GM23338 (cell line): ENCODE results near the gene CEACAM7. TPM values are rescaled to one million over a fixed set of nuclear protein-coding genes. Genes with fewer than 3 reads are reported as not detected.

Experiments
- ATAC-seq: fragments of 200-7000 bp; cut with Tn5 transposase; 3 replicates; pipeline ENCODE4 v1.9.1; 2020
- DNase-seq: peaks from one replicate; pipeline ENCODE4 v3.0.0-alpha.2; 2015; ENCODE audit warnings: low spot score
- H2AFZ ChIP-seq: fragments of 200-600 bp; sonication (generic); 2 replicates; pipeline ENCODE4 v1.8.0; 2016; ENCODE audit warnings: antibody characterized with exemption, mild to moderate bottlenecking, moderate library complexity
- H3F3A ChIP-seq: fragments of 200-600 bp; sonication (generic); replicated peaks from 2 replicates; pipeline ENCODE4 v1.8.0; 2017; ENCODE audit warnings: antibody characterized with exemption, mixed run types, low read depth
- H3K27ac ChIP-seq: fragments of 200-600 bp; sonication (generic); 2 replicates; pipeline ENCODE4 v1.6.1; 2016; ENCODE audit warnings: low read depth
- H3K27me3 ChIP-seq: fragments of 200-600 bp; sonication (generic); 2 replicates; pipeline ENCODE4 v1.8.0; 2016; ENCODE audit warnings: mild to moderate bottlenecking, mixed run types, moderate library complexity; ENCODE audit not compliant: insufficient read depth
- H3K36me3 ChIP-seq: fragments of 200-600 bp; sonication (generic); 2 replicates; pipeline ENCODE4 v1.8.0; 2016; ENCODE audit warnings: mild to moderate bottlenecking; ENCODE audit not compliant: insufficient read depth
- H3K4me1 ChIP-seq: fragments of 200-600 bp; sonication (generic); 2 replicates; pipeline ENCODE4 v1.8.0; 2016; ENCODE audit warnings: mild to moderate bottlenecking, moderate library complexity; ENCODE audit not compliant: insufficient read depth
- H3K4me2 ChIP-seq: fragments of 200-600 bp; sonication (generic); 2 replicates; pipeline ENCODE4 v1.7.1; 2017; ENCODE audit warnings: mixed run types
- H3K4me3 ChIP-seq: fragments of 200-600 bp; sonication (generic); 2 replicates; pipeline ENCODE4 v1.6.1; 2016; ENCODE audit warnings: mixed run types
- H3K79me2 ChIP-seq: fragments of 200-600 bp; sonication (generic); replicated peaks from 2 replicates; pipeline ENCODE4 v1.8.0; 2017; ENCODE audit warnings: mild to moderate bottlenecking; ENCODE audit not compliant: insufficient read depth
- H3K9me2 ChIP-seq: fragments of 200-600 bp; sonication (generic); 2 replicates; pipeline ENCODE4 v1.8.0; 2017; ENCODE audit not compliant: insufficient read depth
- H4K20me1 ChIP-seq: fragments of 200-600 bp; sonication (generic); replicated peaks from 2 replicates; pipeline ENCODE4 v1.8.0; 2017; ENCODE audit warnings: mild to moderate bottlenecking; ENCODE audit not compliant: insufficient read depth
- H3K27ac Mint-ChIP-seq: 2 replicates; pipeline ENCODE4 v1.8.0; 2020; ENCODE audit warnings: inconsistent platforms, mild to moderate bottlenecking, moderate library complexity, mixed read lengths
- H3K27me3 Mint-ChIP-seq: 3 replicates; pipeline ENCODE4 v1.8.0; 2022; ENCODE audit warnings: low read depth, mild to moderate bottlenecking, moderate library complexity, mixed read lengths, inconsistent platforms; ENCODE audit not compliant: insufficient read depth, poor library complexity
- H3K36me3 Mint-ChIP-seq: 3 replicates; pipeline ENCODE4 v1.8.0; 2021; ENCODE audit warnings: low read depth, mild to moderate bottlenecking, inconsistent platforms, moderate library complexity, mixed read lengths
- H3K4me1 Mint-ChIP-seq: 3 replicates; pipeline ENCODE4 v1.8.0; 2020; ENCODE audit warnings: mild to moderate bottlenecking, inconsistent platforms, mixed read lengths
- H3K4me3 Mint-ChIP-seq: 3 replicates; pipeline ENCODE4 v1.8.0; 2021; ENCODE audit warnings: moderate library complexity, mild to moderate bottlenecking, inconsistent platforms, mixed read lengths
- H3K9me3 Mint-ChIP-seq: 3 replicates; pipeline ENCODE4 v1.8.0; 2020; ENCODE audit warnings: moderate library complexity, mild to moderate bottlenecking, inconsistent platforms, mixed read lengths
- CREB1 ChIP-seq: fragments of 250-450 bp; sonication (Bioruptor Pico); IDR thresholded peaks from 2 replicates; pipeline ENCODE4 v1.5.0; 2020; ENCODE audit warnings: low read depth, mild to moderate bottlenecking, moderate library complexity
- ETS1 ChIP-seq: IDR thresholded peaks from 2 replicates; pipeline ENCODE4 v1.6.1; 2016; ENCODE audit warnings: antibody characterized with exemption
- EZH2 ChIP-seq: fragments of 200-600 bp; sonication (generic); IDR thresholded peaks from one replicate; pipeline ENCODE4 v1.8.0; 2017; ENCODE audit warnings: antibody characterized with exemption, mild to moderate bottlenecking, low read depth; ENCODE audit not compliant: unreplicated experiment
- EZH2phosphoT487 ChIP-seq: fragments of 200-600 bp; sonication (generic); IDR thresholded peaks from one replicate; pipeline ENCODE4 v1.8.1; 2018; ENCODE audit warnings: antibody characterized with exemption; ENCODE audit not compliant: unreplicated experiment
- JUNB ChIP-seq: IDR thresholded peaks from one replicate; pipeline ENCODE4 v1.6.1; 2016; ENCODE audit warnings: antibody characterized with exemption; ENCODE audit not compliant: unreplicated experiment
- NANOG ChIP-seq: IDR thresholded peaks from 2 replicates; pipeline ENCODE4 v1.6.1; 2016; ENCODE audit warnings: antibody characterized with exemption, borderline replicate concordance
- POLR2AphosphoS5 ChIP-seq: IDR thresholded peaks from 2 replicates; pipeline ENCODE4 v1.6.1; 2016; ENCODE audit warnings: antibody characterized with exemption, low read depth
- REST ChIP-seq: IDR thresholded peaks from one replicate; pipeline ENCODE4 v1.6.1; 2018; ENCODE audit warnings: antibody characterized with exemption; ENCODE audit not compliant: unreplicated experiment
- STAT1 ChIP-seq: IDR thresholded peaks from one replicate; pipeline ENCODE4 v1.6.1; 2016; ENCODE audit warnings: antibody characterized with exemption; ENCODE audit not compliant: unreplicated experiment
- ZNF114 ChIP-seq: fragments of 250-450 bp; sonication (Bioruptor Pico); IDR thresholded peaks from 2 replicates; pipeline ENCODE4 v1.5.0; 2020; ENCODE audit warnings: mild to moderate bottlenecking, moderate library complexity
- ZNF331 ChIP-seq: fragments of 250-450 bp; sonication (Bioruptor Pico); IDR thresholded peaks from 2 replicates; pipeline ENCODE4 v1.5.0; 2020; ENCODE audit warnings: low read depth, mild to moderate bottlenecking, moderate library complexity
- ZNF462 ChIP-seq: fragments of 250-450 bp; sonication (Bioruptor Pico); IDR thresholded peaks from 2 replicates; pipeline ENCODE4 v1.5.0; 2020; ENCODE audit warnings: mild to moderate bottlenecking, moderate library complexity
- polyA plus RNA-seq: library from polyadenylated mRNA; unstranded; fragments of >200 nt; fragmentation: Nextera tagmentation; extraction: Ambion mirVana; gene quantifications from 2 replicates; pipeline ENCODE4 v1.2.1, GENCODE V29; 2016
- total RNA-seq: library from RNA; depleted of rRNA; stranded (reverse); fragments of >200 nt; shearing (Covaris generic); gene quantifications from 2 replicates; pipeline ENCODE4 v1.2.3, GENCODE V29; 2014
- TF ChIP-seq, protein P1 (sequence below), 2 experiments: fragments of 200-600 bp in 1 of 2; sonication (generic) in 1 of 2; conservative IDR thresholded peaks; 2 replicates each; pipeline versions ENCODE4 v1.5.1 to v1.6.1; 2016 to 2017; ENCODE audit warnings: antibody characterized with exemption in 2 of 2, low read depth in 2 of 2, mild to moderate bottlenecking in 2 of 2, moderate library complexity in 1 of 2

CEACAM7 gene
- total and polyA plus RNA-seq, 2 experiments from 2014 or later = 0.24 TPM; not detected in 1

GRCh38 chr19:41687419-41687818 lies 651 bp downstream of the CEACAM7 start:
- Histone ChIP-seq H4K20me1 (no peaks in the 10 kb centered on the region), H3K27me3 (peaks cover 10% of the 10 kb centered on the region), H3K4me3 (no peak overlapping the region), H3K36me3 (no peaks in the 10 kb centered on the region), H3K27ac (no peak overlapping the region), H3K4me2 (no peak overlapping the region), H3F3A (no peaks in the 10 kb centered on the region), H3K4me1 (peaks cover 4% of the 10 kb centered on the region; the same call in 1 of the 2 replicates), H3K9me2 (no peaks in the 10 kb centered on the region), H3K79me2 (no peaks in the 10 kb centered on the region), H2AFZ (no peak overlapping the region)
- Mint-ChIP-seq H3K27me3 (peaks cover 10% of the 10 kb centered on the region), H3K4me3 (no peak overlapping the region), H3K36me3 (no peaks in the 10 kb centered on the region), H3K27ac (no peak overlapping the region; the same call in 1 of the 2 replicates), H3K4me1 (peaks cover 8% of the 10 kb centered on the region; the same call in 2 of the 3 replicates), H3K9me3 (no peaks in the 10 kb centered on the region)
- TF ChIP-seq JUNB = no peak
- TF ChIP-seq REST = no peak
- no peak for TF ChIP-seq STAT1
- TF ChIP-seq ZNF114 (CRISPR knock-in tag) = no peak
- TF ChIP-seq ETS1 = no peak
- TF ChIP-seq POLR2AphosphoS5 = no peak
- no peak for TF ChIP-seq EZH2
- no peak for TF ChIP-seq ZNF462
- no peak for TF ChIP-seq ZNF331 (CRISPR knock-in tag)
- TF ChIP-seq, protein P1, sequence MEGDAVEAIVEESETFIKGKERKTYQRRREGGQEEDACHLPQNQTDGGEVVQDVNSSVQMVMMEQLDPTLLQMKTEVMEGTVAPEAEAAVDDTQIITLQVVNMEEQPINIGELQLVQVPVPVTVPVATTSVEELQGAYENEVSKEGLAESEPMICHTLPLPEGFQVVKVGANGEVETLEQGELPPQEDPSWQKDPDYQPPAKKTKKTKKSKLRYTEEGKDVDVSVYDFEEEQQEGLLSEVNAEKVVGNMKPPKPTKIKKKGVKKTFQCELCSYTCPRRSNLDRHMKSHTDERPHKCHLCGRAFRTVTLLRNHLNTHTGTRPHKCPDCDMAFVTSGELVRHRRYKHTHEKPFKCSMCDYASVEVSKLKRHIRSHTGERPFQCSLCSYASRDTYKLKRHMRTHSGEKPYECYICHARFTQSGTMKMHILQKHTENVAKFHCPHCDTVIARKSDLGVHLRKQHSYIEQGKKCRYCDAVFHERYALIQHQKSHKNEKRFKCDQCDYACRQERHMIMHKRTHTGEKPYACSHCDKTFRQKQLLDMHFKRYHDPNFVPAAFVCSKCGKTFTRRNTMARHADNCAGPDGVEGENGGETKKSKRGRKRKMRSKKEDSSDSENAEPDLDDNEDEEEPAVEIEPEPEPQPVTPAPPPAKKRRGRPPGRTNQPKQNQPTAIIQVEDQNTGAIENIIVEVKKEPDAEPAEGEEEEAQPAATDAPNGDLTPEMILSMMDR (conservative IDR thresholded peaks at IDR 0.05; ENCODE audit: low read depth in 2 of 2) = no peak
- TF ChIP-seq EZH2phosphoT487 = no peak
- no peak for TF ChIP-seq CREB1 (CRISPR knock-in tag)
- no peak for TF ChIP-seq NANOG
- DNase-seq (no peak), ATAC-seq (no peak)
